DOHH2 (cell line): ENCODE data around the gene TCN2.
"Not testable (repeated sequence)": the region's sequence is repeated elsewhere in the genome, so short reads cannot be mapped to it uniquely, and the experiment has no call there.

Experiments
- CTCF ChIP-seq: fragments of 200-600 bp; sonication (generic); IDR thresholded peaks from one replicate; pipeline ENCODE4 v1.5.1; 2014; ENCODE audit warnings: antibody characterized with exemption, mild to moderate bottlenecking, low read depth, low read length; ENCODE audit not compliant: poor library complexity, severe bottlenecking
- EZH2phosphoT487 ChIP-seq: fragments of 200-600 bp; sonication (generic); IDR thresholded peaks from 2 replicates; pipeline ENCODE4 v1.6.1; 2017; ENCODE audit warnings: borderline replicate concordance, mild to moderate bottlenecking, antibody characterized with exemption, low read length, moderate library complexity, mixed read lengths

- TF ChIP-seq CTCF, EZH2phosphoT487: not testable (repeated sequence)
Measured at GRCh38 chr22:30676565-30676964, 69.6 kb downstream of the TCN2 start.
